Sigmoid colon (tissue), 7 donors: ENCODE measurements around the gene ZNF644. TPM values are rescaled to one million over a fixed set of nuclear protein-coding genes. Genes with fewer than 3 reads are reported as not detected.

Experiments
- DNase-seq: peaks from one replicate; pipeline ENCODE4 v3.0.0-alpha.2; 2019
- H3K27ac ChIP-seq, 4 donors: fragments of 200-600 bp; sonication (generic); one replicate each; pipeline ENCODE4 v1.5.1; 2016 to 2019; ENCODE audit warnings: mild to moderate bottlenecking in 1 of 4
- H3K27me3 ChIP-seq, 3 donors: fragments of 200-600 bp; sonication (generic); one replicate each; pipeline ENCODE4 v1.5.1; 2019; ENCODE audit warnings: mild to moderate bottlenecking in 1 of 3
- H3K36me3 ChIP-seq, 4 donors: fragments of 200-600 bp; sonication (generic); one replicate each; pipeline ENCODE4 v1.5.1; 2016 to 2019
- H3K4me1 ChIP-seq, 4 donors: fragments of 200-600 bp; sonication (generic); one replicate each; pipeline ENCODE4 v1.5.1; 2017 to 2019
- H3K4me3 ChIP-seq, 4 donors: fragments of 200-600 bp; sonication (generic); one replicate each; pipeline ENCODE4 v1.5.1; 2017 to 2019; ENCODE audit warnings: mild to moderate bottlenecking in 2 of 4, moderate library complexity in 1 of 4
- H3K9me3 ChIP-seq, 4 donors: fragments of 200-600 bp in 3 of 4; sonication (generic) in 3 of 4; one replicate each; pipeline versions ENCODE4 v1.5.1 to v1.6.1; 2013 to 2019
- CTCF ChIP-seq, 4 experiments: fragments of 450-650 bp in 3 of 4; fragments of 200-600 bp in 1 of 4; IDR thresholded peaks; one replicate each; pipeline ENCODE4 v1.5.1; 2016 to 2019; ENCODE audit warnings: antibody characterized with exemption in 4 of 4, mild to moderate bottlenecking in 3 of 4, moderate library complexity in 2 of 4
- EP300 ChIP-seq, 4 donors: sonication (generic); formaldehyde crosslinking; IDR thresholded peaks; one replicate each; pipeline ENCODE4 v1.6.1; 2017; ENCODE audit warnings: antibody characterized with exemption in 4 of 4
- POLR2A ChIP-seq, 2 donors: fragments of 450-650 bp; IDR thresholded peaks; one replicate each; pipeline ENCODE4 v1.6.1; 2016; ENCODE audit warnings: antibody characterized with exemption in 2 of 2, mild to moderate bottlenecking in 2 of 2, moderate library complexity in 2 of 2
- POLR2AphosphoS5 ChIP-seq, 4 donors: sonication (generic); formaldehyde crosslinking; IDR thresholded peaks; one replicate each; pipeline ENCODE4 v1.6.1; 2017; ENCODE audit warnings: antibody characterized with exemption in 4 of 4
- WGBS, 2 donors: extraction: QIAGEN DNeasy Blood & Tissue Kit; methylation state at CpG; one replicate each; pipeline ENCODE4 v1.1.7; 2013; 5-methylcytosine and 5-hydroxymethylcytosine counted together
- intact Hi-C: fragments of 100-400 bp; cut with DNase I; formaldehyde crosslinking; loops from one replicate; pipeline ENCODE4 v1.15.1; 2023
- polyA plus RNA-seq, 3 donors: library from polyadenylated mRNA; stranded (reverse); fragments of 200-250 nt; gene quantifications; one replicate each; pipeline ENCODE4 v1.2.3, GENCODE V29; 2013
- total RNA-seq, 4 donors: library from RNA; depleted of rRNA; stranded (reverse); fragments of >200 nt; gene quantifications; one replicate each; pipeline ENCODE4 v1.1.0, GENCODE V29; 2016
- donor health status: healthy with polysubstance abuse.
- donor health status: Bipolar disorder and iron deficiency.
- donor health status: healthy.

Gene ZNF644
- total and polyA plus RNA-seq, 7 donors = 17.4 to 74.2 (median 55.1) TPM

- intact Hi-C loops = no loop called here
- Histone ChIP-seq H3K27ac (peak overlapping the region in 1 of 4 donors; percentile 43), H3K4me3 (no peak overlapping the region), H3K4me1 (peaks cover 0 to 72% (median 41%) of the 10 kb centered on the region in 4 donors), H3K27me3 (no peaks in the 10 kb centered on the region), H3K36me3 (no peaks in the 10 kb centered on the region), H3K9me3 (no peaks in the 10 kb centered on the region)
- 90 to 91% methylated on average over 3 of the region's 3 CpGs for WGBS, 2 donors
- no peak for TF ChIP-seq POLR2A (IDR thresholded peaks at IDR 0.05)
- no peak for TF ChIP-seq CTCF (IDR thresholded peaks at IDR 0.05)
- TF ChIP-seq EP300 (IDR thresholded peaks at IDR 0.05) = no peak
- no peak for TF ChIP-seq POLR2AphosphoS5 (IDR thresholded peaks at IDR 0.05)
- DNase-seq = no peak
Observed at GRCh38 chr1:90922202-90922601, 99.6 kb downstream of the ZNF644 start.

DNA sequence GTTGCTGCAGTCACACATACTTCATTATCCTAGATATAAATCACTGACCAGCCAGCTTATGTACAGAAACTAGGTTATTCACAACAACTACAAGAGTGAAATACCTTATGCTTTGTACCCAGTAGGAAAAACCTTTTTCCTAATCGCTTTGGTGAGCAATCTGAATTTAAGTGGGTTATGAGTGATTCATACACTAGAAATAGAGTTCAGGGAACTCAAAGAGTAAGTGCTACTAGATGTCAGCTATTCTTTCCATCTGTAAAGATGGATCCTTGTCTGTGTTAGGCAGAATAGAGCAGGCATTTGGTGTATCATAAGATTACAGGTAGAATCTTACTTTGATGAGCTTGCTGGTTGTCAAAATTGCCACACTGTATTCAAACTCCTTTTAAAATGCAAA is 101.9 kb downstream of the ZNF644 start:
- no peak for TF ChIP-seq POLR2AphosphoS5 (IDR thresholded peaks at IDR 0.05)
- TF ChIP-seq POLR2A (IDR thresholded peaks at IDR 0.05) = no peak
- no peak for TF ChIP-seq CTCF (IDR thresholded peaks at IDR 0.05)
- no peak for TF ChIP-seq EP300 (IDR thresholded peaks at IDR 0.05)

DNA sequence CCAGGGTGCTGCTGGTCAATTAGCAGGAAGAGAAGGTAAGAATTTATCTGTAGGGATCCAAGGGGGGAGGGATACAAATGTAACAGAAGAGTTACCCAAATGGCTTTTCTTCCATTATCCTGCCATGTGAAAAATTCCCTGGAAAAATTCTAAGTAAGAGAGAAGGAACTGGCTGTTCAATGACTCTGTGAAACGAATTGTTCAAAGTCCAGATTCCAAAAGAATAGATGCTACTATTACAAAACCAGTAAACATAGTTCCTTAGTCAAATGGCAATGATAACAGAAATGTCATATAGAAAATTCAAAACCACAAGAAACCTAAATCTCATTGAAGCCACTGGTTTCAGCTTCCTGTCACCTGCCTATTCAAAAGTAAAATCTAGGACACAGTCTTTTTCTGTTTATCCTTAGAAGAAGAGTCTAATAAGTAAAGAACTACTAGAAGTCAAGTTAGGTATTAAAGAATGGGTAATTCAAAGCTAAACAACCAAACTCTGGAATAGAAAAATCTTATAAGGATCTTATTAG is 102.6 kb downstream of the ZNF644 start:
- Histone ChIP-seq H3K36me3 (peaks cover 0 to 17% (median 0%) of the 10 kb centered on the region in 4 donors), H3K27me3 (no peaks in the 10 kb centered on the region), H3K9me3 (no peaks in the 10 kb centered on the region), H3K27ac (no peak overlapping the region), H3K4me3 (no peak overlapping the region), H3K4me1 (peaks cover 0 to 57% (median 31%) of the 10 kb centered on the region in 4 donors)
- TF ChIP-seq POLR2AphosphoS5 (IDR thresholded peaks at IDR 0.05) (no peak), POLR2A (IDR thresholded peaks at IDR 0.05) (no peak), CTCF (IDR thresholded peaks at IDR 0.05) (no peak), EP300 (IDR thresholded peaks at IDR 0.05) (no peak)
- 26 to 66% methylated on average over 1 of the region's 1 CpG for WGBS, 2 donors
- no peak for DNase-seq
- intact Hi-C loops = no loop called here

More for the DNA sequence above, 101.9 kb downstream of the ZNF644 start:
- H3K9me3 ChIP-seq = no peaks in the 10 kb centered on the region
- H3K27me3 ChIP-seq = no peaks in the 10 kb centered on the region
- DNase-seq = no peak
- peaks cover 0 to 16% (median 0%) of the 10 kb centered on the region in 4 donors for H3K36me3 ChIP-seq
- no peak overlapping the region for H3K4me3 ChIP-seq
- intact Hi-C loops = no loop called here
- 87 to 93% methylated on average over 1 of the region's 1 CpG for WGBS, 2 donors
- H3K4me1 ChIP-seq = peaks cover 0 to 63% (median 34%) of the 10 kb centered on the region in 4 donors
- no peak overlapping the region for H3K27ac ChIP-seq

GRCh38 chr1:90911353-90911752 is 110.5 kb downstream of the ZNF644 start:
- no peak overlapping the region for H3K27ac ChIP-seq
- H3K27me3 ChIP-seq = no peaks in the 10 kb centered on the region
- intact Hi-C loops = no loop called here
- peaks cover 0 to 15% (median 0%) of the 10 kb centered on the region in 4 donors for H3K36me3 ChIP-seq
- no peak for DNase-seq
- H3K9me3 ChIP-seq = no peaks in the 10 kb centered on the region
- 77 to 91% methylated on average over 1 of the region's 1 CpG for WGBS, 2 donors
- TF ChIP-seq POLR2A (IDR thresholded peaks at IDR 0.05) (no peak), EP300 (IDR thresholded peaks at IDR 0.05) (no peak), POLR2AphosphoS5 (IDR thresholded peaks at IDR 0.05) (no peak), CTCF (IDR thresholded peaks at IDR 0.05) (no peak)
- no peaks in the 10 kb centered on the region for H3K4me1 ChIP-seq
- H3K4me3 ChIP-seq = no peak overlapping the region

DNA sequence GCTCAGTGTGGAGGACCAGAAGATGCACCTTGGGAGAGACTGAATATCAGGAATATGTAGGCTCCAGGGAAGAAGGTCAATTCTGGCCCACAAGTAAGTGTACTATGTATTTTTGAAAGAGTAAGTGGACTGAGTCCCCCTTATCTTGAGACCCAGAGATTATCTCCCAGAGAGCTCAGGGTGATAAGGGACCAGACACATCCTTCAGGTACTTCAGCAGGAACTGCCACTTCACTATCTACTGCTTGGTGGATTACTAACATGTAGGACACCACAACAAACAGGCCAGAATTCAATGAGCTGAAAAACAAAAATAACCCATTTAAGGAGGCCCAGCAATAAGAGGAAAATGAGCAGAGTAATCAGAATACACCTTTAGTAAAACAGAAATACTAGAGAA is 119.2 kb downstream of the ZNF644 start:
- H3K4me1 ChIP-seq = peaks cover 0 to 12% (median 4%) of the 10 kb centered on the region in 4 donors
- H3K27me3 ChIP-seq = no peaks in the 10 kb centered on the region
- H3K27ac ChIP-seq = no peak overlapping the region
- no peaks in the 10 kb centered on the region for H3K9me3 ChIP-seq
- intact Hi-C loops = loop anchor here (5.0 kb wide), 1 partner anchor 120 kb away; the partner anchor contains the start of gene ZNF644
- H3K4me3 ChIP-seq = no peak overlapping the region
- H3K36me3 ChIP-seq = no peaks in the 10 kb centered on the region
- TF ChIP-seq CTCF (IDR thresholded peaks at IDR 0.05) (no peak), POLR2AphosphoS5 (IDR thresholded peaks at IDR 0.05) (no peak), POLR2A (IDR thresholded peaks at IDR 0.05) (no peak), EP300 (IDR thresholded peaks at IDR 0.05) (no peak)
- DNase-seq = no peak
